ENCODE data around the gene PPP3CA.

DNA sequence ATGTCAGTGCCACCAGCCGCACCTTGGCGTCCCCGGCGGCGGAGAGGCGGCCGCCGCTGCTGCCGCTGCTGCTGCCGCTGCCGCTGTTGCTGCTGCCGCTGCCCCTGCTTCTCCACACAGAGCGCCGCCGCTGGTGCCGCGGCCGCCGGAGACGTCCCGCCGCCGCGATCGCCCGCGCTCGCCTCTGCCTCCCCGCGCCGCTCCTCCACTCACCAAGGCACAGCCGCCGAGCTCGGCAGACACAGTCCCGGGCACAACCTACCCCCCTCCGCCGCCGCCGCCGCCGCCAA lies at the start of gene PPP3CA:
- TF ChIP-seq CTCF (IDR thresholded peaks at IDR 0.05; ENCODE audit: low read length) (no peak), EZH2phosphoT487 (IDR thresholded peaks at IDR 0.05; ENCODE audit: low read length) (no peak)

All from MM.1S (cell line).